ENCODE results near the gene GTF3C1. TPM values are rescaled to one million over a fixed set of nuclear protein-coding genes. Genes with fewer than 3 reads are reported as not detected.

GTF3C1 gene
- total and polyA plus RNA-seq, 3 experiments from 2014 or later: 58.6 to 62.7 (median 60.4) TPM

GRCh38 chr16:27595475-27595874 lies 45.8 kb upstream of the GTF3C1 start:
- no peaks in the 10 kb centered on the region for H3K9me3 ChIP-seq (ENCODE audit: low read length)
- no peak overlapping the region for H3K4me3 ChIP-seq (ENCODE audit: low read length)
- H3K27me3 ChIP-seq (ENCODE audit: insufficient read depth, low read length, poor library complexity, severe bottlenecking): no peaks in the 10 kb centered on the region
- Mint-ChIP-seq H3K4me3 (no peak overlapping the region), H3K4me1 (no peaks in the 10 kb centered on the region), H3K27ac (peak overlapping the region in 1 of 8 donors; percentile 62), H3K36me3 (peaks cover 5 to 25% (median 8%) of the 10 kb centered on the region in 3 donors), H3K9me3 (peaks cover 0 to 2% (median 0%) of the 10 kb centered on the region in 5 donors), H3K27me3 (peaks cover 0 to 3% of the 10 kb centered on the region in 2 donors)
- ChIA-PET CTCF (interaction anchor here (1.9 kb wide), 1 partner anchor 12 kb away, joined by 4 read pairs; no protein-coding TSS in a partner anchor), POLR2A (no interaction called here)
- no peaks in the 10 kb centered on the region for H3K4me1 ChIP-seq (ENCODE audit: insufficient read depth, low read length)
- no peaks in the 10 kb centered on the region for H3K36me3 ChIP-seq (ENCODE audit: insufficient read depth, low read length)
- DNase-seq: no peak
- H3K27ac ChIP-seq (ENCODE audit: low read depth, low read length): no peak overlapping the region

- no peaks in the 10 kb centered on the region for H3K27me3 ChIP-seq (ENCODE audit: insufficient read depth, low read length, poor library complexity, severe bottlenecking)
- Mint-ChIP-seq H3K36me3 (peaks cover 8 to 23% (median 22%) of the 10 kb centered on the region in 3 donors), H3K27ac (no peak overlapping the region), H3K9me3 (peaks cover 0 to 2% (median 0%) of the 10 kb centered on the region in 5 donors), H3K4me1 (no peaks in the 10 kb centered on the region), H3K27me3 (no peaks in the 10 kb centered on the region), H3K4me3 (no peak overlapping the region)
- H3K4me3 ChIP-seq (ENCODE audit: low read length): no peak overlapping the region
- no peaks in the 10 kb centered on the region for H3K36me3 ChIP-seq (ENCODE audit: insufficient read depth, low read length)
- no peaks in the 10 kb centered on the region for H3K4me1 ChIP-seq (ENCODE audit: insufficient read depth, low read length)
- no peak for DNase-seq
- H3K9me3 ChIP-seq (ENCODE audit: low read length): no peaks in the 10 kb centered on the region
- H3K27ac ChIP-seq (ENCODE audit: low read depth, low read length): no peak overlapping the region
- ChIA-PET CTCF (no interaction called here), POLR2A (interaction anchor here (0.5 kb wide), 1 partner anchor 17 kb away, joined by 3 read pairs; no protein-coding TSS in a partner anchor)
Measured at GRCh38 chr16:27591837-27592236, 42.1 kb upstream of the GTF3C1 start.

GRCh38 chr16:27588057-27588456 lies 38.3 kb upstream of the GTF3C1 start:
- no peak for DNase-seq

GRCh38 chr16:27586711-27587110 lies 37.0 kb upstream of the GTF3C1 start:
- H3K4me3 ChIP-seq (ENCODE audit: low read length): no peak overlapping the region
- CTCF ChIA-PET: no interaction called here
- Mint-ChIP-seq H3K27ac (peak overlapping the region in 1 of 8 donors; percentile 77), H3K4me3 (no peak overlapping the region), H3K36me3 (peaks cover 16 to 43% (median 36%) of the 10 kb centered on the region in 3 donors), H3K4me1 (no peaks in the 10 kb centered on the region), H3K9me3 (peaks cover 0 to 2% (median 0%) of the 10 kb centered on the region in 5 donors), H3K27me3 (no peaks in the 10 kb centered on the region)
- H3K4me1 ChIP-seq (ENCODE audit: insufficient read depth, low read length): no peaks in the 10 kb centered on the region
- no peaks in the 10 kb centered on the region for H3K9me3 ChIP-seq (ENCODE audit: low read length)
- POLR2A ChIA-PET: no interaction called here
- no peaks in the 10 kb centered on the region for H3K27me3 ChIP-seq (ENCODE audit: insufficient read depth, low read length, poor library complexity, severe bottlenecking)
- no peak overlapping the region for H3K27ac ChIP-seq (ENCODE audit: low read depth, low read length)
- DNase-seq: no peak
- H3K36me3 ChIP-seq (ENCODE audit: insufficient read depth, low read length): no peaks in the 10 kb centered on the region

More at GRCh38 chr16:27588057-27588456, 38.3 kb upstream of the GTF3C1 start:
- Mint-ChIP-seq H3K4me1 (no peaks in the 10 kb centered on the region), H3K36me3 (peaks cover 18 to 41% (median 34%) of the 10 kb centered on the region in 3 donors), H3K27ac (no peak overlapping the region), H3K9me3 (peaks cover 0 to 2% (median 0%) of the 10 kb centered on the region in 5 donors), H3K4me3 (no peak overlapping the region), H3K27me3 (no peaks in the 10 kb centered on the region)
- ChIA-PET POLR2A (no interaction called here), CTCF (no interaction called here)
- H3K27me3 ChIP-seq (ENCODE audit: insufficient read depth, low read length, poor library complexity, severe bottlenecking): no peaks in the 10 kb centered on the region
- no peaks in the 10 kb centered on the region for H3K9me3 ChIP-seq (ENCODE audit: low read length)
- no peaks in the 10 kb centered on the region for H3K4me1 ChIP-seq (ENCODE audit: insufficient read depth, low read length)
- H3K36me3 ChIP-seq (ENCODE audit: insufficient read depth, low read length): no peaks in the 10 kb centered on the region
- H3K27ac ChIP-seq (ENCODE audit: low read depth, low read length): no peak overlapping the region
- H3K4me3 ChIP-seq (ENCODE audit: low read length): no peak overlapping the region

GRCh38 chr16:27585200-27585599 lies 35.5 kb upstream of the GTF3C1 start:
- Mint-ChIP-seq H3K4me1 (no peaks in the 10 kb centered on the region), H3K27me3 (no peaks in the 10 kb centered on the region), H3K9me3 (peaks cover 0 to 2% (median 0%) of the 10 kb centered on the region in 5 donors), H3K4me3 (no peak overlapping the region), H3K27ac (peak overlapping the region in 1 of 8 donors; percentile 47), H3K36me3 (peaks cover 24 to 46% (median 36%) of the 10 kb centered on the region in 3 donors)
- Histone ChIP-seq H3K4me1 (ENCODE audit: insufficient read depth, low read length) (no peaks in the 10 kb centered on the region), H3K9me3 (ENCODE audit: low read length) (no peaks in the 10 kb centered on the region), H3K27me3 (ENCODE audit: insufficient read depth, low read length, poor library complexity, severe bottlenecking) (no peaks in the 10 kb centered on the region), H3K27ac (ENCODE audit: low read depth, low read length) (no peak overlapping the region), H3K4me3 (ENCODE audit: low read length) (no peak overlapping the region), H3K36me3 (ENCODE audit: insufficient read depth, low read length) (no peaks in the 10 kb centered on the region)
- POLR2A ChIA-PET: no interaction called here
- no peak for DNase-seq
- CTCF ChIA-PET: no interaction called here

- Histone ChIP-seq H3K36me3 (ENCODE audit: insufficient read depth, low read length) (no peaks in the 10 kb centered on the region), H3K4me1 (ENCODE audit: insufficient read depth, low read length) (no peaks in the 10 kb centered on the region), H3K9me3 (ENCODE audit: low read length) (no peaks in the 10 kb centered on the region), H3K27me3 (ENCODE audit: insufficient read depth, low read length, poor library complexity, severe bottlenecking) (no peaks in the 10 kb centered on the region), H3K27ac (ENCODE audit: low read depth, low read length) (no peak overlapping the region), H3K4me3 (ENCODE audit: low read length) (no peak overlapping the region)
- DNase-seq: no peak
- Mint-ChIP-seq H3K36me3 (peaks cover 21 to 47% (median 25%) of the 10 kb centered on the region in 3 donors), H3K27ac (no peak overlapping the region), H3K4me1 (no peaks in the 10 kb centered on the region), H3K4me3 (no peak overlapping the region), H3K27me3 (no peaks in the 10 kb centered on the region), H3K9me3 (no peaks in the 10 kb centered on the region)
- POLR2A ChIA-PET: no interaction called here
- CTCF ChIA-PET: no interaction called here
Measured at GRCh38 chr16:27583634-27584033, 33.9 kb upstream of the GTF3C1 start.

- no peak for DNase-seq
- H3K4me1 ChIP-seq (ENCODE audit: insufficient read depth, low read length): no peaks in the 10 kb centered on the region
- CTCF ChIA-PET: no interaction called here
- Mint-ChIP-seq H3K27ac (no peak overlapping the region), H3K4me1 (no peaks in the 10 kb centered on the region), H3K4me3 (no peak overlapping the region), H3K36me3 (peaks cover 21 to 47% (median 25%) of the 10 kb centered on the region in 3 donors), H3K27me3 (no peaks in the 10 kb centered on the region), H3K9me3 (no peaks in the 10 kb centered on the region)
- H3K4me3 ChIP-seq (ENCODE audit: low read length): no peak overlapping the region
- no peaks in the 10 kb centered on the region for H3K9me3 ChIP-seq (ENCODE audit: low read length)
- H3K27me3 ChIP-seq (ENCODE audit: insufficient read depth, low read length, poor library complexity, severe bottlenecking): no peaks in the 10 kb centered on the region
- no peak overlapping the region for H3K27ac ChIP-seq (ENCODE audit: low read depth, low read length)
- POLR2A ChIA-PET: no interaction called here
- no peaks in the 10 kb centered on the region for H3K36me3 ChIP-seq (ENCODE audit: insufficient read depth, low read length)
Measured at GRCh38 chr16:27582883-27583282, 33.2 kb upstream of the GTF3C1 start.

- no peaks in the 10 kb centered on the region for H3K4me1 Mint-ChIP-seq
- H3K4me3 Mint-ChIP-seq: no peak overlapping the region
- peak overlapping the region in 1 of 8 donors; percentile 52 for H3K27ac Mint-ChIP-seq
- DNase-seq: no peak
- Histone ChIP-seq H3K27me3 (ENCODE audit: insufficient read depth, low read length, poor library complexity, severe bottlenecking) (no peaks in the 10 kb centered on the region), H3K4me3 (ENCODE audit: low read length) (no peak overlapping the region), H3K9me3 (ENCODE audit: low read length) (no peaks in the 10 kb centered on the region), H3K36me3 (ENCODE audit: insufficient read depth, low read length) (no peaks in the 10 kb centered on the region), H3K27ac (ENCODE audit: low read depth, low read length) (no peak overlapping the region), H3K4me1 (ENCODE audit: insufficient read depth, low read length) (no peaks in the 10 kb centered on the region)
- no peaks in the 10 kb centered on the region for H3K27me3 Mint-ChIP-seq
- H3K9me3 Mint-ChIP-seq: no peaks in the 10 kb centered on the region
- POLR2A ChIA-PET: no interaction called here
- H3K36me3 Mint-ChIP-seq: peaks cover 19 to 52% (median 24%) of the 10 kb centered on the region in 3 donors
- CTCF ChIA-PET: interaction anchor here (1.2 kb wide), 1 partner anchor 18 kb away, joined by 3 read pairs; no protein-coding TSS in a partner anchor
Measured at GRCh38 chr16:27579087-27579980, 29.6 kb upstream of the GTF3C1 start.
